IMR-90 (cell line): ENCODE results near the gene ZNF112. TPM values are rescaled to one million over a fixed set of nuclear protein-coding genes. Genes with fewer than 3 reads are reported as not detected.

Experiments used
- ATAC-seq: fragments of 200-7000 bp; cut with Tn5 transposase; 2 replicates; pipeline ENCODE4 v1.9.1; 2020; ENCODE audit warnings: low read depth, mild to moderate bottlenecking, moderate library complexity
- BruUV-seq: library from RNA; stranded (reverse); fragments of 400-500 nt; replicated peaks from 2 replicates; lab custom pipeline; 2021; lab: Mats Ljungman, UMichigan
- CTCF ChIA-PET: fragments of 300-600 bp; formaldehyde crosslinking; extraction: SDS; loops from one replicate; lab custom pipeline; 2021; ENCODE audit warnings: antibody characterized with exemption; lab: Yijun Ruan, JAX
- POLR2A ChIA-PET: fragments of 300-600 bp; sonication (Branson Sonifier 250); formaldehyde crosslinking; loops from one replicate; lab custom pipeline; 2022; ENCODE audit warnings: antibody characterized with exemption; ENCODE audit not compliant: unreplicated experiment; lab: Charles Lee
- DNase-seq: peaks from one replicate; pipeline ENCODE4 v3.0.0; 2013
- H2AFZ ChIP-seq: replicated peaks from 2 replicates; pipeline ENCODE3; 2013; ENCODE audit warnings: low read length, mild to moderate bottlenecking; ENCODE audit not compliant: poor library complexity
- H2AK5ac ChIP-seq: 2 replicates; pipeline ENCODE4 v1.6.1; 2013; ENCODE audit warnings: low read depth, low read length, inconsistent platforms
- H2AK9ac ChIP-seq: replicated peaks from 2 replicates; pipeline ENCODE3; 2013; ENCODE audit warnings: mild to moderate bottlenecking, low read depth, low read length, moderate library complexity; ENCODE audit not compliant: poor library complexity
- H2BK120ac ChIP-seq: 2 replicates; pipeline ENCODE4 v1.6.1; 2013; ENCODE audit warnings: low read depth, low read length, inconsistent platforms
- H2BK15ac ChIP-seq: 3 replicates; pipeline ENCODE4 v1.6.1; 2013; ENCODE audit warnings: low read depth, low read length, inconsistent platforms
- H2BK20ac ChIP-seq: 2 replicates; pipeline ENCODE4 v1.6.1; 2013; ENCODE audit warnings: low read depth, mild to moderate bottlenecking, inconsistent platforms, low read length, moderate library complexity
- H2BK5ac ChIP-seq: 2 replicates; pipeline ENCODE4 v1.6.1; 2013; ENCODE audit warnings: mild to moderate bottlenecking, low read depth, low read length, inconsistent platforms; ENCODE audit not compliant: poor library complexity, severe bottlenecking
- H3K14ac ChIP-seq: replicated peaks from 2 replicates; pipeline ENCODE4 v1.6.1; 2013; ENCODE audit warnings: low read depth, low read length, inconsistent platforms
- H3K18ac ChIP-seq: 2 replicates; pipeline ENCODE4 v1.6.1; 2013; ENCODE audit warnings: low read depth, low read length, control low read depth
- H3K23ac ChIP-seq: 2 replicates; pipeline ENCODE4 v1.6.1; 2013; ENCODE audit warnings: low read depth, low read length, inconsistent platforms
- H3K27ac ChIP-seq: 2 replicates; pipeline ENCODE4 v1.5.1; 2013; ENCODE audit warnings: mild to moderate bottlenecking, control low read depth, low read length; ENCODE audit not compliant: insufficient read depth
- H3K27me3 ChIP-seq: 2 replicates; pipeline ENCODE4 v1.6.1; 2013; ENCODE audit warnings: low read length; ENCODE audit not compliant: control insufficient read depth, insufficient read depth
- H3K36me3 ChIP-seq: 2 replicates; pipeline ENCODE4 v1.6.1; 2013; ENCODE audit warnings: low read length, mixed read lengths; ENCODE audit not compliant: control insufficient read depth, insufficient read depth
- H3K4ac ChIP-seq: 2 replicates; pipeline ENCODE4 v1.6.1; 2013; ENCODE audit warnings: low read depth, low read length, inconsistent platforms
- H3K4me1 ChIP-seq: 2 replicates; pipeline ENCODE4 v1.6.1; 2013; ENCODE audit warnings: low read length, mixed read lengths; ENCODE audit not compliant: control insufficient read depth, insufficient read depth
- H3K4me2 ChIP-seq: 2 replicates; pipeline ENCODE4 v1.6.1; 2013; ENCODE audit warnings: low read depth, mild to moderate bottlenecking, control low read depth, low read length, moderate library complexity
- H3K4me3 ChIP-seq: 2 replicates; pipeline ENCODE4 v1.5.1; 2013; ENCODE audit warnings: low read depth, mild to moderate bottlenecking, control low read depth, low read length, moderate library complexity; ENCODE audit not compliant: insufficient read depth
- H3K56ac ChIP-seq: 2 replicates; pipeline ENCODE4 v1.6.1; 2013; ENCODE audit warnings: low read length, inconsistent platforms; ENCODE audit not compliant: insufficient read depth; ENCODE audit errors: extremely low read depth
- H3K79me1 ChIP-seq, 2 experiments: 2 replicates each; pipeline ENCODE4 v1.6.1; 2013; ENCODE audit warnings: low read length in 2 of 2, inconsistent platforms in 1 of 2, low read depth in 1 of 2
- H3K9ac ChIP-seq: 2 replicates; pipeline ENCODE4 v1.6.1; 2013; ENCODE audit warnings: low read depth, low read length, control low read depth
- H3K9me1 ChIP-seq: 2 replicates; pipeline ENCODE4 v1.6.1; 2013; ENCODE audit warnings: low read length, inconsistent platforms; ENCODE audit not compliant: insufficient read depth
- H3K9me3 ChIP-seq: 2 replicates; pipeline ENCODE4 v1.6.1; 2013; ENCODE audit warnings: low read length; ENCODE audit not compliant: control insufficient read depth, insufficient read depth
- H4K20me1 ChIP-seq: 2 replicates; pipeline ENCODE4 v1.6.1; 2013; ENCODE audit warnings: low read length, inconsistent platforms; ENCODE audit not compliant: insufficient read depth
- H4K5ac ChIP-seq: 2 replicates; pipeline ENCODE4 v1.6.1; 2013; ENCODE audit warnings: mild to moderate bottlenecking, low read depth, low read length, control low read depth
- H4K8ac ChIP-seq, 2 experiments: 2 replicates each; pipeline ENCODE4 v1.6.1; 2013; ENCODE audit warnings: low read depth in 2 of 2, low read length in 2 of 2, control low read depth in 1 of 2, inconsistent platforms in 1 of 2
- H4K91ac ChIP-seq: 2 replicates; pipeline ENCODE4 v1.6.1; 2013; ENCODE audit warnings: low read depth, low read length, inconsistent platforms; ENCODE audit not compliant: insufficient read depth
- BHLHE40 ChIP-seq: fragments of 150-350 bp; IDR thresholded peaks from 2 replicates; pipeline ENCODE4 v1.6.1; 2016; ENCODE audit warnings: mild to moderate bottlenecking, low read depth, low read length
- CEBPB ChIP-seq: IDR thresholded peaks from 2 replicates; pipeline ENCODE4 v1.6.1; 2012; ENCODE audit warnings: low read depth, low read length, improper control_type of control experiment
- CHD1 ChIP-seq: IDR thresholded peaks from 2 replicates; pipeline ENCODE4 v1.6.1; 2012; ENCODE audit warnings: low read depth, low read length, improper control_type of control experiment
- FOS ChIP-seq: fragments of 150-350 bp; IDR thresholded peaks from 2 replicates; pipeline ENCODE4 v1.6.1; 2016; ENCODE audit warnings: low read depth, low read length
- MAFK ChIP-seq: IDR thresholded peaks from 2 replicates; pipeline ENCODE4 v1.6.1; 2012; ENCODE audit warnings: low read depth, low read length, improper control_type of control experiment
- MAZ ChIP-seq: IDR thresholded peaks from 2 replicates; pipeline ENCODE4 v1.6.1; 2012; ENCODE audit warnings: low read depth, mild to moderate bottlenecking, low read length, improper control_type of control experiment, moderate library complexity, borderline replicate concordance
- MXI1 ChIP-seq: IDR thresholded peaks from 2 replicates; pipeline ENCODE4 v1.6.1; 2012; ENCODE audit warnings: low read depth, mild to moderate bottlenecking, low read length, moderate library complexity, borderline replicate concordance
- NFE2L2 ChIP-seq: fragments of 150-350 bp; IDR thresholded peaks from 2 replicates; pipeline ENCODE4 v1.6.1; 2016; ENCODE audit warnings: low read depth, mild to moderate bottlenecking, low read length
- POLR2A ChIP-seq: IDR thresholded peaks from 2 replicates; pipeline ENCODE4 v1.6.1; 2012; ENCODE audit warnings: mild to moderate bottlenecking, low read depth, low read length
- RAD21 ChIP-seq: IDR thresholded peaks from 2 replicates; pipeline ENCODE4 v1.6.1; 2012; ENCODE audit warnings: low read length, improper control_type of control experiment
- RCOR1 ChIP-seq: IDR thresholded peaks from 2 replicates; pipeline ENCODE4 v1.6.1; 2012; ENCODE audit warnings: mild to moderate bottlenecking, low read length, improper control_type of control experiment; ENCODE audit not compliant: insufficient replicate concordance
- RFX5 ChIP-seq: IDR thresholded peaks from 2 replicates; pipeline ENCODE4 v1.8.0; 2012; ENCODE audit warnings: low read depth, mild to moderate bottlenecking, low read length, moderate library complexity
- SMC3 ChIP-seq: fragments of 150-350 bp; IDR thresholded peaks from 2 replicates; pipeline ENCODE4 v1.6.1; 2016; ENCODE audit warnings: low read depth, mild to moderate bottlenecking, antibody characterized with exemption, low read length, moderate library complexity
- WGBS, 2 experiments: methylation state at CpG; one replicate each; pipeline versions ENCODE4 v1.1.5 to v1.1.7; 2013; ENCODE audit warnings: missing lambda C conversion rate in 2 of 2; ENCODE audit not compliant: insufficient read length in 1 of 2; ENCODE audit errors: extremely low coverage in 2 of 2; 5-methylcytosine and 5-hydroxymethylcytosine counted together
- dilution Hi-C: fragments of 300-500 bp; cut with HindIII; formaldehyde crosslinking; loops from one replicate; pipeline ENCODE4 v1.14.3; 2018; ENCODE audit warnings: low sequenced_read_pairs; ENCODE audit not compliant: unreplicated experiment
- in situ Hi-C: fragments of 300-500 bp; cut with MboI; formaldehyde crosslinking; loops from 3 replicates; pipeline ENCODE4 v1.14.3; 2019; ENCODE audit warnings: low sequenced_read_pairs, inconsistent platforms, mixed read lengths
- intact Hi-C: fragments of 100-400 bp; cut with micrococcal nuclease; formaldehyde crosslinking; loops from 2 replicates; pipeline ENCODE4 v1.10.0; 2022
- polyA plus RNA-seq, 3 experiments: library from polyadenylated mRNA; depleted of rRNA; stranded (reverse); fragments of >200 nt; gene quantifications; 2 replicates each; pipeline ENCODE4 v1.2.3, GENCODE V29; 2012; ENCODE audit warnings: low replicate concordance in 1 of 3
- total RNA-seq: library from RNA; depleted of rRNA; stranded (reverse); fragments of >200 nt; gene quantifications from 2 replicates; pipeline ENCODE4 v1.2.3, GENCODE V29; 2012
- TF ChIP-seq, protein P1 (sequence below): fragments of 150-350 bp; IDR thresholded peaks from 2 replicates; pipeline ENCODE4 v1.6.1; 2017; ENCODE audit warnings: mild to moderate bottlenecking, antibody characterized with exemption, low read length, low read depth
- TF ChIP-seq, protein P2 (sequence below): fragments of 150-350 bp; IDR thresholded peaks from 2 replicates; pipeline ENCODE4 v1.6.1; 2016; ENCODE audit warnings: low read depth, mild to moderate bottlenecking, low read length, moderate library complexity, borderline replicate concordance
- TF ChIP-seq, protein P3 (sequence below): conservative IDR thresholded peaks from 2 replicates; pipeline ENCODE4 v1.5.1; 2012; ENCODE audit warnings: mild to moderate bottlenecking, low read depth, low read length, improper control_type of control experiment

Gene ZNF112
- total and polyA plus RNA-seq, 2 of the 4 experiments (the other 2 are of a cell fraction), result 2.1 to 7.7 TPM

DNA sequence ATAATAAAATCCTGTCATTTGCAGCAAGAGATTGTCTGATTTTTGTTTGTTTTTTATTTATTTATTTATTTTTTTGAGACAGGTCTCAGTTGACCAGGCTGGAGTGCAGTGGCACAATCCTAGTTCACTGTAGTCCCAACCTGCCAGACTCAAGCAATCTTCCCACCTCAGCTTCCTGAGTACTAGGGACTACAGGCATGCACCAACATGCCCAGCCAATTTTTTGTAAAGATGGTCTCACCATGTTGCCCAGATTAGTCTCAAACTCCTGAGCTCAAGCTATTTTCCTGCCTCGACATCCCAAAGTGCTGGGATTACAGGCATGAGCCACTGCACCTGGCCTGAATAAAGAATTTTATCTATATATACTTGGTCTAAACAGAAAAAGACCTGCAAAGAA lies 79.1 kb downstream of the ZNF112 start:
- BruUV-seq, result no TSS peak
- intact Hi-C loops, result no loop called here
- Histone ChIP-seq H4K5ac (no peak overlapping the region), H2BK120ac (no peak overlapping the region), H2AFZ (no peak overlapping the region), H3K4me2 (no peak overlapping the region), H4K8ac (no peak overlapping the region), H3K23ac (no peak overlapping the region), H3K4ac (no peak overlapping the region), H2BK20ac (no peak overlapping the region), H3K36me3 (0 out of 2 replicates have a peak, but pooled peaks cover 1% of the 10 kb centered on the region), H3K4me3 (no peak overlapping the region), H3K9me1 (no peaks in the 10 kb centered on the region), H4K91ac (no peak overlapping the region), H3K4me1 (no peaks in the 10 kb centered on the region), H4K20me1 (no peaks in the 10 kb centered on the region), H3K27ac (no peak overlapping the region), H3K27me3 (no peaks in the 10 kb centered on the region), H3K18ac (no peak overlapping the region), H2BK15ac (no peak overlapping the region), H3K9ac (no peak overlapping the region), H2BK5ac (no peak overlapping the region), H3K56ac (no peak overlapping the region), H2AK9ac (no peak overlapping the region), H3K9me3 (peaks cover 14% of the 10 kb centered on the region), H3K14ac (no peak overlapping the region), H2AK5ac (no peak overlapping the region), H3K79me1 (no peaks in the 10 kb centered on the region)
- dilution Hi-C loops, result no loop called here
- POLR2A ChIA-PET, result no interaction called here
- ATAC-seq (no peak), DNase-seq (no peak)
- in situ Hi-C loops, result no loop called here
- WGBS, 2 experiments, result no CpG with 5 or more reads among the region's 1 CpG
- CTCF ChIA-PET, result no interaction called here
- TF ChIP-seq RCOR1, result no peak
- no peak for TF ChIP-seq CEBPB
- TF ChIP-seq, protein P1, sequence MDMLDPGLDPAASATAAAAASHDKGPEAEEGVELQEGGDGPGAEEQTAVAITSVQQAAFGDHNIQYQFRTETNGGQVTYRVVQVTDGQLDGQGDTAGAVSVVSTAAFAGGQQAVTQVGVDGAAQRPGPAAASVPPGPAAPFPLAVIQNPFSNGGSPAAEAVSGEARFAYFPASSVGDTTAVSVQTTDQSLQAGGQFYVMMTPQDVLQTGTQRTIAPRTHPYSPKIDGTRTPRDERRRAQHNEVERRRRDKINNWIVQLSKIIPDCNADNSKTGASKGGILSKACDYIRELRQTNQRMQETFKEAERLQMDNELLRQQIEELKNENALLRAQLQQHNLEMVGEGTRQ, result no peak
- no peak for TF ChIP-seq MAFK
- TF ChIP-seq RAD21, result no peak
- TF ChIP-seq MAZ, result no peak
- TF ChIP-seq NFE2L2, result no peak
- TF ChIP-seq FOS, result no peak
- TF ChIP-seq, protein P2, sequence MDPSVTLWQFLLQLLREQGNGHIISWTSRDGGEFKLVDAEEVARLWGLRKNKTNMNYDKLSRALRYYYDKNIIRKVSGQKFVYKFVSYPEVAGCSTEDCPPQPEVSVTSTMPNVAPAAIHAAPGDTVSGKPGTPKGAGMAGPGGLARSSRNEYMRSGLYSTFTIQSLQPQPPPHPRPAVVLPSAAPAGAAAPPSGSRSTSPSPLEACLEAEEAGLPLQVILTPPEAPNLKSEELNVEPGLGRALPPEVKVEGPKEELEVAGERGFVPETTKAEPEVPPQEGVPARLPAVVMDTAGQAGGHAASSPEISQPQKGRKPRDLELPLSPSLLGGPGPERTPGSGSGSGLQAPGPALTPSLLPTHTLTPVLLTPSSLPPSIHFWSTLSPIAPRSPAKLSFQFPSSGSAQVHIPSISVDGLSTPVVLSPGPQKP, result no peak
- TF ChIP-seq RFX5, result no peak
- no peak for TF ChIP-seq POLR2A
- no peak for TF ChIP-seq CHD1
- TF ChIP-seq MXI1, result no peak
- TF ChIP-seq, protein P3, sequence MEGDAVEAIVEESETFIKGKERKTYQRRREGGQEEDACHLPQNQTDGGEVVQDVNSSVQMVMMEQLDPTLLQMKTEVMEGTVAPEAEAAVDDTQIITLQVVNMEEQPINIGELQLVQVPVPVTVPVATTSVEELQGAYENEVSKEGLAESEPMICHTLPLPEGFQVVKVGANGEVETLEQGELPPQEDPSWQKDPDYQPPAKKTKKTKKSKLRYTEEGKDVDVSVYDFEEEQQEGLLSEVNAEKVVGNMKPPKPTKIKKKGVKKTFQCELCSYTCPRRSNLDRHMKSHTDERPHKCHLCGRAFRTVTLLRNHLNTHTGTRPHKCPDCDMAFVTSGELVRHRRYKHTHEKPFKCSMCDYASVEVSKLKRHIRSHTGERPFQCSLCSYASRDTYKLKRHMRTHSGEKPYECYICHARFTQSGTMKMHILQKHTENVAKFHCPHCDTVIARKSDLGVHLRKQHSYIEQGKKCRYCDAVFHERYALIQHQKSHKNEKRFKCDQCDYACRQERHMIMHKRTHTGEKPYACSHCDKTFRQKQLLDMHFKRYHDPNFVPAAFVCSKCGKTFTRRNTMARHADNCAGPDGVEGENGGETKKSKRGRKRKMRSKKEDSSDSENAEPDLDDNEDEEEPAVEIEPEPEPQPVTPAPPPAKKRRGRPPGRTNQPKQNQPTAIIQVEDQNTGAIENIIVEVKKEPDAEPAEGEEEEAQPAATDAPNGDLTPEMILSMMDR, result no peak
- TF ChIP-seq BHLHE40, result no peak
- no peak for TF ChIP-seq SMC3
